Gastrocnemius medialis (tissue), 4 donors: ENCODE measurements around the gene CAMTA1.

Experiments used
- POLR2A ChIP-seq, 2 donors: fragments of 450-650 bp; IDR thresholded peaks; one replicate each; pipeline ENCODE4 v1.6.1; 2017; ENCODE audit warnings: antibody characterized with exemption in 2 of 2, mild to moderate bottlenecking in 2 of 2, moderate library complexity in 2 of 2
- TF ChIP-seq, protein P1 (sequence below), 5 experiments: fragments of 450-650 bp in 3 of 5; fragments of 200-600 bp in 2 of 5; sonication (generic) in 2 of 5; IDR thresholded peaks in 4 of 5; conservative IDR thresholded peaks in 1 of 5; 1 replicate in 4 of 5; 2 replicates in 1 of 5; pipeline ENCODE4 v1.5.1; 2016 to 2019; ENCODE audit warnings: antibody characterized with exemption in 5 of 5, mild to moderate bottlenecking in 3 of 5, moderate library complexity in 3 of 5

DNA sequence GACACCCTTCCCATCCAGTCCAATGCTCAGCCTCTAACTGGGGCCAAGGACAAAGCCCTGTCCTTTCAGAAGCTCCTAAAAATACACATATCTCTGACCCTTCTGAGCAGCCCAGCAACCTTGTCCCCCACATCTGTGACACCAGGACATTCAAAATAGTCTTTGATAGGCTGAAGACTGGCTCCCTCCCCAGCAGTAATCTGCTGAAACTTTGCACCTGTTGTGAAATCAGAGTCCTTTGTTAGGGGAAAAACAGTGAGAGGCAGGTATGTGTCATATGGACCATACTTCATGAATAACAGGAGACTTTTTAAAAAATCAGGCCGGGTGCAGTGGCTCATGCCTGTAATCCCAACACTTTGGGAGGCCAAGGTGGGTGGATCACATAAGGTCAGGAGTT lies 903.4 kb downstream of the CAMTA1 start:
- TF ChIP-seq, protein P1, sequence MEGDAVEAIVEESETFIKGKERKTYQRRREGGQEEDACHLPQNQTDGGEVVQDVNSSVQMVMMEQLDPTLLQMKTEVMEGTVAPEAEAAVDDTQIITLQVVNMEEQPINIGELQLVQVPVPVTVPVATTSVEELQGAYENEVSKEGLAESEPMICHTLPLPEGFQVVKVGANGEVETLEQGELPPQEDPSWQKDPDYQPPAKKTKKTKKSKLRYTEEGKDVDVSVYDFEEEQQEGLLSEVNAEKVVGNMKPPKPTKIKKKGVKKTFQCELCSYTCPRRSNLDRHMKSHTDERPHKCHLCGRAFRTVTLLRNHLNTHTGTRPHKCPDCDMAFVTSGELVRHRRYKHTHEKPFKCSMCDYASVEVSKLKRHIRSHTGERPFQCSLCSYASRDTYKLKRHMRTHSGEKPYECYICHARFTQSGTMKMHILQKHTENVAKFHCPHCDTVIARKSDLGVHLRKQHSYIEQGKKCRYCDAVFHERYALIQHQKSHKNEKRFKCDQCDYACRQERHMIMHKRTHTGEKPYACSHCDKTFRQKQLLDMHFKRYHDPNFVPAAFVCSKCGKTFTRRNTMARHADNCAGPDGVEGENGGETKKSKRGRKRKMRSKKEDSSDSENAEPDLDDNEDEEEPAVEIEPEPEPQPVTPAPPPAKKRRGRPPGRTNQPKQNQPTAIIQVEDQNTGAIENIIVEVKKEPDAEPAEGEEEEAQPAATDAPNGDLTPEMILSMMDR (IDR thresholded peaks at IDR 0.05 in 4 of 5, conservative IDR thresholded peaks at IDR 0.05 in 1 of 5): no peak
- TF ChIP-seq POLR2A (IDR thresholded peaks at IDR 0.05): no peak
